ENCODE measurements around the gene MED16.
A peak's percentile ranks its signal among the peaks of the same experiment; 100 is the strongest.

MED16 gene

GRCh38 chr19:876780-877314, 16.1 kb downstream of the MED16 start:
- no peak overlapping the region for H3K9ac ChIP-seq
- H3K4me1 ChIP-seq = peaks cover 6 to 17% (median 13%) of the 10 kb centered on the region in 10 experiments
- H3K9me3 ChIP-seq (replicated peaks in 1 of 11) = no peaks in the 10 kb centered on the region
- no peaks in the 10 kb centered on the region for H3K27me3 ChIP-seq
- no peak overlapping the region for H3K4me3 ChIP-seq
- peaks cover 44 to 68% (median 61%) of the 10 kb centered on the region in 11 experiments for H3K36me3 ChIP-seq
- TF ChIP-seq Cebpa-rat (IDR thresholded peaks at IDR 0.05) = no peak
- peaks cover 6 to 71% (median 23%) of the 10 kb centered on the region in 11 experiments; a peak in 19 of 22 replicates for H4K20me1 ChIP-seq
- H3K4me2 ChIP-seq = no peak overlapping the region
- H3K27ac ChIP-seq = no peak overlapping the region

GRCh38 chr19:876089-876488, 16.9 kb downstream of the MED16 start:
- Histone ChIP-seq H3K4me2 (no peak overlapping the region), H4K20me1 (peaks cover 0 to 63% (median 16%) of the 10 kb centered on the region in 11 experiments; a peak in 17 of 22 replicates), H3K27ac (no peak overlapping the region), H3K4me1 (peaks cover 7 to 18% (median 14%) of the 10 kb centered on the region in 10 experiments), H3K36me3 (peaks cover 40 to 65% (median 57%) of the 10 kb centered on the region in 11 experiments), H3K9ac (0 out of 22 replicates have a peak overlapping the region, but pooled peaks of 1 of the 11 experiments have one; percentile 6), H3K9me3 (replicated peaks in 1 of 11) (no peaks in the 10 kb centered on the region), H3K4me3 (no peak overlapping the region), H3K27me3 (no peaks in the 10 kb centered on the region)
- TF ChIP-seq Cebpa-rat (IDR thresholded peaks at IDR 0.05) = no peak

GRCh38 chr19:875265-875879, 17.6 kb downstream of the MED16 start:
- peaks cover 7 to 18% (median 14%) of the 10 kb centered on the region in 10 experiments for H3K4me1 ChIP-seq
- peaks cover 0 to 56% (median 16%) of the 10 kb centered on the region in 11 experiments; a peak in 17 of 22 replicates for H4K20me1 ChIP-seq
- no peak overlapping the region for H3K27ac ChIP-seq
- peaks cover 42 to 65% (median 57%) of the 10 kb centered on the region in 11 experiments for H3K36me3 ChIP-seq
- TF ChIP-seq Cebpa-rat (IDR thresholded peaks at IDR 0.05) = no peak
- H3K4me3 ChIP-seq = no peak overlapping the region
- 0 out of 22 replicates have a peak overlapping the region, but pooled peaks of 1 of the 11 experiments have one; percentile 6 for H3K9ac ChIP-seq
- H3K4me2 ChIP-seq = no peak overlapping the region
- H3K27me3 ChIP-seq = no peaks in the 10 kb centered on the region
- H3K9me3 ChIP-seq (replicated peaks in 1 of 11) = no peaks in the 10 kb centered on the region

GRCh38 chr19:873561-874041, 19.4 kb downstream of the MED16 start:
- TF ChIP-seq Cebpa-rat (IDR thresholded peaks at IDR 0.05) = no peak
- peak overlapping the region in 1 of 11 experiments; percentile 9; a peak in 1 of 22 replicates for H3K27ac ChIP-seq
- peaks cover 55 to 66% (median 62%) of the 10 kb centered on the region in 11 experiments for H3K36me3 ChIP-seq
- H3K9me3 ChIP-seq (replicated peaks in 1 of 11) = no peaks in the 10 kb centered on the region
- no peaks in the 10 kb centered on the region for H3K27me3 ChIP-seq
- peaks cover 20 to 32% (median 26%) of the 10 kb centered on the region in 10 experiments for H3K4me1 ChIP-seq
- H3K4me3 ChIP-seq = no peak overlapping the region
- no peak overlapping the region; a peak in 1 of 22 replicates for H3K9ac ChIP-seq
- H3K4me2 ChIP-seq = peak overlapping the region in 4 of 11 experiments; percentile 10 to 48 (median 42); a peak in 4 of 22 replicates
- peaks cover 0 to 44% (median 15%) of the 10 kb centered on the region in 11 experiments; a peak in 16 of 22 replicates for H4K20me1 ChIP-seq

- H3K4me1 ChIP-seq = peaks cover 20 to 38% (median 31%) of the 10 kb centered on the region in 10 experiments
- peak overlapping the region in 4 of 11 experiments; percentile 10 to 48 (median 42); a peak in 3 of 22 replicates for H3K4me2 ChIP-seq
- TF ChIP-seq Cebpa-rat (IDR thresholded peaks at IDR 0.05) = no peak
- H3K36me3 ChIP-seq = peaks cover 60 to 72% (median 67%) of the 10 kb centered on the region in 11 experiments
- no peak overlapping the region for H3K9ac ChIP-seq
- peak overlapping the region in 1 of 11 experiments; percentile 77; a peak in 3 of 22 replicates for H3K27ac ChIP-seq
- peaks cover 5 to 49% (median 20%) of the 10 kb centered on the region in 11 experiments; a peak in 17 of 22 replicates for H4K20me1 ChIP-seq
- H3K4me3 ChIP-seq = no peak overlapping the region
- H3K9me3 ChIP-seq (replicated peaks in 1 of 11) = no peaks in the 10 kb centered on the region
- no peaks in the 10 kb centered on the region for H3K27me3 ChIP-seq
These were observed 19.9 kb downstream of the MED16 start for GRCh38 chr19:873084-873483.

GRCh38 chr19:872266-872951, 20.6 kb downstream of the MED16 start:
- H3K27ac ChIP-seq = peak overlapping the region in 10 of 11 experiments; percentile 22 to 77 (median 66); a peak in 18 of 22 replicates
- TF ChIP-seq Cebpa-rat (IDR thresholded peaks at IDR 0.05) = no peak
- peak overlapping the region in 2 of 10 experiments; percentile 26 to 38; a peak in 3 of 20 replicates for H3K4me3 ChIP-seq
- H3K9me3 ChIP-seq (replicated peaks in 1 of 11) = no peaks in the 10 kb centered on the region
- peak overlapping the region in 10 of 11 experiments; percentile 32 to 67 (median 58); a peak in 15 of 22 replicates for H3K9ac ChIP-seq
- H3K27me3 ChIP-seq = no peaks in the 10 kb centered on the region
- peak overlapping the region; percentile 66 to 84 (median 76) for H3K4me2 ChIP-seq
- H3K36me3 ChIP-seq = peaks cover 64 to 78% (median 73%) of the 10 kb centered on the region in 11 experiments
- H3K4me1 ChIP-seq = peaks cover 20 to 44% (median 38%) of the 10 kb centered on the region in 10 experiments
- H4K20me1 ChIP-seq = peaks cover 7 to 56% (median 23%) of the 10 kb centered on the region in 11 experiments; a peak in 17 of 22 replicates

GRCh38 chr19:871446-872265, 21.3 kb downstream of the MED16 start:
- Histone ChIP-seq H3K9ac (peak overlapping the region in 10 of 11 experiments; percentile 32 to 67 (median 58); a peak in 15 of 22 replicates), H3K27me3 (no peaks in the 10 kb centered on the region), H3K9me3 (replicated peaks in 1 of 11) (no peaks in the 10 kb centered on the region), H3K4me1 (peaks cover 20 to 47% (median 44%) of the 10 kb centered on the region in 10 experiments), H3K4me3 (peak overlapping the region in 2 of 10 experiments; percentile 26 to 38; a peak in 3 of 20 replicates), H4K20me1 (peaks cover under 1 to 55% (median 19%) of the 10 kb centered on the region in 11 experiments; a peak in 17 of 22 replicates), H3K36me3 (peaks cover 57 to 76% (median 66%) of the 10 kb centered on the region in 11 experiments), H3K27ac (peak overlapping the region in 10 of 11 experiments; percentile 22 to 77 (median 66); a peak in 17 of 22 replicates), H3K4me2 (peak overlapping the region; percentile 66 to 84 (median 76))
- no peak for TF ChIP-seq Cebpa-rat (IDR thresholded peaks at IDR 0.05)

- peaks cover 50 to 69% (median 59%) of the 10 kb centered on the region in 11 experiments for H3K36me3 ChIP-seq
- H3K4me3 ChIP-seq = no peak overlapping the region
- H3K4me2 ChIP-seq = no peak overlapping the region
- peaks cover 0 to 50% (median 19%) of the 10 kb centered on the region in 11 experiments; a peak in 15 of 22 replicates for H4K20me1 ChIP-seq
- H3K9ac ChIP-seq = no peak overlapping the region
- no peak for TF ChIP-seq Cebpa-rat (IDR thresholded peaks at IDR 0.05)
- peak overlapping the region in 1 of 11 experiments; percentile 10; a peak in 1 of 22 replicates for H3K27ac ChIP-seq
- no peaks in the 10 kb centered on the region for H3K9me3 ChIP-seq (replicated peaks in 1 of 11)
- peaks cover 20 to 47% (median 45%) of the 10 kb centered on the region in 10 experiments for H3K4me1 ChIP-seq
- H3K27me3 ChIP-seq = no peaks in the 10 kb centered on the region
These were observed 22.0 kb downstream of the MED16 start for GRCh38 chr19:870963-871401.
